Right hindlimb (tissue), 1 donor: ENCODE measurements around the gene MOB3A.

Experiments used
- DNase-seq: peaks from one replicate; pipeline ENCODE4 v3.0.0-alpha.2; 2018

The MOB3A gene

DNA sequence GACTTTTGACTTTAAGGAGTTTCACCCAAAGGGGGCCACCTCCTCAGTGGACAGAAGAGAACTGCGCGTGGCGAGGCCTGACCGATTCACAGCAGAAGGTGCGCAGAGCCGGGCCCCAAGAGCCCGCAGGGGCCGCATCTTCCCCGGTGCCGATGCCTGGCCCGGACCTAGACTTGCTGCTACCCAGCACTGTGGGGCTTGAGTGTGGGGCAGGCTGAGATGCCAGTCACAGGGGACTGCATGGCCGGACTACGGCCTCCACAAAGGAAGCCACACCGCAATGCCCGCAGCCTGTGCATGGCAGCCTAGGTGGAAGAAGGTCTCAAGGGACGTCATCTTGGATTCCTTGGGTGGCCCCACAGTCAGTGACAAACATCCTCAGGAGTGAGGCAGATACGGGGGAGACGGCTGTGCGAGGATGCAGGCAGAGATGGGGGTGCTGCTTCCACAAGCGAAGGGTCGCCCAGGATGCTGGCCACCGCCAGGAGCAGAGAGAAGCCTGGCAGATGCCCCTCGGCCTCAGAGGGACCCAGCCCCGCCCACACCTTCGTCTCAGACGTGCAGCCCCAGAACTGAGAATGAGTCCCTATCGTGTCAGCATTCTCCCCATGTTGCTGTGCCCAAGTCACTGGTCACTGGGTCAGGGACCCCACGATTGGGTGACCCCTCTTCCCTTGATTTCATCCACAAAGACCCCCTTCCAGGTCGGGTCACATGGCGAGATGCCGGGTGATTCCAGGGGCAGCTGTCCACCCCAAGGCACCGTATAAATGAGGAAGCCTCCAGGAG lies 16.9 kb downstream of the MOB3A start:
- DNase-seq, result no peak

- no peak for DNase-seq
Measured at GRCh38 chr19:2077833-2078619, 18.1 kb downstream of the MOB3A start.

GRCh38 chr19:2077398-2077797 lies 18.7 kb downstream of the MOB3A start:
- no peak for DNase-seq

DNA sequence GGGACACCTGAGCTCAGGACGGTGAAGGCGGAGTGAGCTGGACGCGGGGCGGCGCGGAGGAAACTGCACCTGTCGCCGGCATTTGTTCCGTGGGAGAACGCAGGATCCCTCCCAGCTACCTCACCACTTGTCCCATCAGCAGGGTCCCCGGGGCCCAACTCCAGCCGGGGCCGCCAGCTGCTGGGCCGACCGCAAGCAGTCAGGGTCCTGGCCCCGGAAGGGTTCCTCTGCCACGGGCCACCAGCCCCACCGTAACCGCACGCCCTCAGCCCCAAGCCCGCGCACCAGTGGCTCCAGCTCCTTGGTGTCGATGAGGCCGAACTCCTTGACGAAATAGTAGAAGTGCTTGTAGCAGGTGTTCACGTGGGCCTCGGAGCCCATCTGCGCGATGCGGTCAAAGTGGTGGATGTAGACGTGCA lies 19.6 kb downstream of the MOB3A start:
- DNase-seq, result no peak

GRCh38 chr19:2072757-2073551 lies 23.2 kb downstream of the MOB3A start:
- no peak for DNase-seq

GRCh38 chr19:2070986-2071673 lies 25.0 kb downstream of the MOB3A start:
- no peak for DNase-seq

DNA sequence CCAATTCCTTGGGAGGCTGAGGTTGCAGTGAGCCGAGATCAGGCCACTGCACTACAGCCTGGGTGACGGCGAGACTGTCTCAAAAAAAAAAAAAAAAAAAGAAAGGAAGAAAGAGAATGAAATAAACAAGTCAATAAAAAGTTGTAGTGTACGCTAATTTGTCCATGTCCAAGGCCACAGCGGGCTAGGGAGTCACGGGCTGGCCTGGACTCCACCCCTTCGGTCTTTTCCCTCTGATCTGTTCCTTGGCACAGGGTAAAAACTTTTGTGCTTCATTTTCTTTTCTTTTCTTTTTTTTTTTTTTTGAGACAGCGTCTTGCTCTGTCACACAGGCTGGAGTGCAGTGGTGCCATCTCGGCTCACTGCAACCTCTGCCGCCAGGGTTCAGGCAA lies 25.7 kb downstream of the MOB3A start:
- no peak for DNase-seq

DNA sequence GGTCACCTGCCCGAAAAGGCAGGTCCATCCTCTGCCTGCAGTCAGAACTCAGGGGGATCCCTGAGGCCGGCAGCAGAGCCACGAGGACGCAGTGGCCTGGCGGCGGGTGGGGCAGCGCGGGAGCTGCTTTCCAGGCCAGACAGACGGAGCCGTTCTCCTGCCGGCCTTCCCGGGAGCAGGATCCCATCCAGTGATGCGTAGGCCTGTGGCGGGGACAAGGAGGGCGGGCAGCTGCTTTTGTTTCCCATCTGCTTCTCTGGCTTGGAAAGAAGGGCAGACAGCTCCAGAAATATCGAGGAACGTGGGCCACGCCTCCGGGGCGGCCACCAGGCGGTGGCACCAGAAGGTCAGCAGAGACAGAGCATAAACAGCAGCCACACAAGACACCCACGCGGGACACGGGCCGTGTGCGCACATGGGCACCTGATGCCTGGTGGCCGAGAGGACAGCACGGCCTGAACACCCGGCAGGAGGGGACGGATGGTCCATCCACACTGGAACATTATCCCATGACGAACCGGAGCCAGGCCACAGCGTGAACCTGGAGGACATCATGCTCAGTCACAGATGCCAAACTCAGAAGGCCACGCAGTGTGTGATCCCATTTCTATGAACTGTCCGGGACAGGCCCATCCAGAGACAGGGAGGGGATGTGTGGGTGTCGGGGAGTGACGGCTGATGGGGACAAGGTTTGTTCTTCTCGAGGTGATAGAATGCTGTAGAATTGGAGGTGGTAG lies 31.2 kb downstream of the MOB3A start:
- DNase-seq, result no peak

DNA sequence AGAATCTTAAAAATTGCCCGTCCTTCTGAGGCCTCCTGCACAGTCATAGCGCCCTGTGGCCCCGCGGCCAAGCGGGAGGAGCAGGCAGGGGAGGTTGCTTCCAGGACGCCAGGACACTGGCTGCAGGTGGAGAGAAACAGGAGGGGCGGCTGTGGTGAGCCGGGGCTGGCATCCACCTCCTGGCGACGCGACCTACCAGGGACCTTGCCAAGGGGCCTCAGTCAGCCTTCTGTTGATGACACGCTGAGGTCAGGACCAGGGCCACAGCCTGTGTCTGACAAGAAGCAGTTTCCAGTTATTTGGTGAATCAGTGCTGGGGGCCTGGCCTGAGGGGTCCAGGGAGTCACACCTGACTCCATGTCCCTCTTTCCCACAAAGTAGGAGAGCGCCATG lies 31.7 kb downstream of the MOB3A start:
- DNase-seq, result no peak

GRCh38 chr19:2063824-2064223 lies 32.3 kb downstream of the MOB3A start:
- no peak for DNase-seq

- DNase-seq, result no peak
Measured at GRCh38 chr19:2062770-2063169, 33.4 kb downstream of the MOB3A start.

DNA sequence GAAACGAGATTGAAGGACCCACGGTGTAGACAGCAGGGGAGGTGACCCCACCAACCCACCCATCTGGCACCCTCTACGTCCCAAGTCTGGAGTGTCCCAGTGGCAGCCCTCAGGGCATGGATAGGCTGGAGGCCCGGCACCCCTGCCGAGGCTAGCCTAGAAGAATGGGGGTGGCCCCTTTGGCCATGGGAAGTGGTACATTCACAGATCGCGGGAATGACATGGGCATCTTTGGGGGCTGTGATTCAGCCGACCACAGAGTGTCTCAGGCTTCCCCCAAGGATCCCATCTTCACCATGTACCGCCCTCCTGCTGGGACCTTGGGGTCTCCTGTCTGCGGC lies 33.8 kb downstream of the MOB3A start:
- DNase-seq, result no peak

- peak; percentile 99 for DNase-seq
Measured at GRCh38 chr19:2061495-2062388, 34.4 kb downstream of the MOB3A start.

DNA sequence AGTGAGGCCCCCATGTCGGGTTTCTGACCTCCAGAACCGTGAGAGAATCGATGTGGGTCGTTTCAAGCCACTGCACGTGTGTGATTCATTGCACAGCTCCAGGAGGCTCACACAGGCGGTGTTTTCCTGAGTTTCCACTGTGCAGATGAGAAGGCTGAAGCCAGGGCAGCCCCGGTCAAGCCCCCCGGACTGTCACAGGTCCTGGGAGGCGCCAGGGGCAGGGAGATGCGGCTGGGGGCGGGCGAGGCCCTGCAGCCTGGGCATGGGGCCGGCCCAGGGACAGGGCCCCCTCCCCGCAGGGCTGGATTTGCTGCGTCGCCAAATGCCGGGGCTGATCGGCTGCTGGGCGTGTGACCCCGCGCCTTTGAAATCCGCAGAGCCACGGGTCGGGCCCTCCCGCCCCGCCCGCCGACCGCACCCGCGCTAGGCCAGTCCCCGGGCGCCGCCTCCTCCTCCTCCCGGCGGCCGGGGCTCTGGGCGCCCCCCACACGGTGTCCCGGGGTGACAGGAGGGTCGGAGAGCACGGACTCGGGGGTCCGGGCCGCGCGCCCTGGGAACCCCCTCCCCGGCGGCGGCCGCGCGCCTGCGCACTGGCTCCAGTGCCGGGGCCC lies 35.1 kb downstream of the MOB3A start:
- DNase-seq, result peak; percentile 88

DNA sequence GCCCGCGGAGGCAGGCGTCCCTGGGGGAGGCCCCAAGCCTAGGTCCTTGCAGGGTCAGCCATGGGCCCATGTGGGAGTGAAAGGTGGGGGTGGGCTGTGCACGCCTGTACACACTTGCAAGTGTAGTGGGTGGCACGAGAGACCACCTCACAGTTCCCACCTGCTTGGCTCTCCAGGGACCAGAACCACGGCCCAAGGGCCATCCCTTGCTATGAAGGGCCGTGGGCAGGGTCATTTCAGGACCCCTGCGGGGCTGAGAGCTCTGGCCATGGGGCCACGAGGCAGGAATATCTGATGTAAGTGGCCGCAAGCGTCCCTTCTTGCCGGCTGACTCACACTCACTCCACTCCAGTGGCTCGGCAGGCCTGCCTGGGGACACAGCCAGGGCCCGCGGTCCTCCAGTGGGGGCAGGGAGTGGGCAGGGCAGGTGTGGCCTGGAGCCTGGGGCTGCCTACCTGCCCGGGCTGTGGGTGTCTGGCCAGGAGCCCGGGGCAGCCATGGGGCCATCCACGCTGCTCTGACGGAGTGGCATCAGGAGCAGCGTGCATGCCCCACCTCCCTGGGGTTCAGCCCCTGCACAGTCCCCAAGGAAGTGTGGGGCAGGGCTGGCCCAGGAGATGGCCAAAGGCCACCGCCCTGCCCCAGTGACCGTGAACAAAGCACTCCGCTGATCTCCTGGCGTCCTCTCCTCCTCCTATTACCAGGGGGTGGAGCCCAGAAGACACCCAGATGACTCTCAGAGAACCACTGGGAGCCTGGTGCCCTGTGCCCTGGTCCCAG lies 36.5 kb downstream of the MOB3A start:
- DNase-seq, result peak; percentile 46

DNA sequence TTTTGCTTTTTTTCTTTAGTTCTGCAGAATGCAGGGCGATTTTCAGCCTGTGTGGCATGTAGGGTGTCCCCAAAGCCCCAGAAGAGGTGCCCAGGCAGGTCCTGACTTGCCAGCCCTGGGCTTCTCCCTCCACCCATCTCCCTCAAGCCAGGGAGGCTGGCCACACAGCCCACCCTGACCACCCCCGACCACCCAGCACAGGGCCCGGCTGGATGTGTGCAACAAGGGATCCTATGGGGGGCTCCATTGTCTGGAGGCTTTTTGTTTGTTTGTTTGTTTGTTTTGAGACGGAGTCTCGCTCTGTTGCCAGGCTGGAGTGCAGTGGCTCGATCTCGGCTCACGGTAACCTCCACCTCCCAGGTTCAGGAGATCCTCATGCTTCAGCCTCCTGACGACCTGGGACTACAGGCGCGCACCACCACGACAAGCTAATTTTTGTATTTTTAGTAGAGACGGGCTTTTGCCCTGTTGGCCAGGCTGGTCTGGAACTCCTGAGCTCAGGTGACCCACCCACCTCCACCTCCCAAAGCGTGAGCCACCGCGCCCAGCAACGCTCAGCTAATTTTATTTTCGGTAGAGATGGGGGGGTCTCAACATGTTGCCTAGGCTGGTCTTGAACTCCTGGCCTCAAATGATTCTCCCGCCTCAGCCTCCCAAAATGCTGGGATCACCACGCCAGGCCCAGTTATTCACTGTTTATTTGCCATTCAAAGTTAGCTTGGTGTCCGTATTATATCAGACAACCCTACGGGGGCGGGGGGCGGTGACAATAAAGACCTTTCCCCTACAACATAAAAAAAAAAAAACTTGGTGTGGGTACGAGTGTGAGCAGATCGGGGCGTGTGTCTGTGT lies 37.3 kb downstream of the MOB3A start:
- no peak for DNase-seq

GRCh38 chr19:2057484-2058469 lies 38.3 kb downstream of the MOB3A start:
- DNase-seq, result peak; percentile 33

DNA sequence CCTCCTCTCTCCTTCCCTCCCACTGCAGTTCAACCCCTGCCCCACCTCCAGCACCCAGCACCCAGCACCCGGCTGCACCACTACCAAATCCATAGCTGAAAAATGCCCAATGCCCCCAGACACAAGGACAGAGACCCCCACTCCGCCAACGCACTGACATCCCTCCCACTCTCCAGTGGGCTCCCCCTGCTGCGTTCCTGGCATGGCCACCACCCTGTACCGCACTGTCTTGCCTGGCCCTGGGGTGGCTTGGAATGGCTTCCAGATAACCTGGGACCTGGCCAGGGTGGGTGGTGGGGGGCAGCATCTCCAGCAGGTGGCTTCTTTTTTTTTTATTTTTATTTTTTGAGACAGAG lies 39.3 kb downstream of the MOB3A start:
- no peak for DNase-seq
